Smooth muscle cell (in vitro differentiated cells): ENCODE measurements around the gene FIGN. TPM values are rescaled to one million over a fixed set of nuclear protein-coding genes. Genes with fewer than 3 reads are reported as not detected.

Source experiments
- DNase-seq: peaks from one replicate; lab custom pipeline; 2025; ENCODE audit not compliant: unreplicated experiment; lab: John Stamatoyannopoulos, UW
- H2AFZ ChIP-seq: fragments of 200-600 bp; sonication (generic); 2 replicates; pipeline ENCODE4 v1.6.0; 2016; ENCODE audit warnings: antibody characterized with exemption, low read depth, mild to moderate bottlenecking
- H3F3A ChIP-seq: fragments of 200-600 bp; sonication (generic); 2 replicates; pipeline ENCODE4 v1.6.0; 2017; ENCODE audit warnings: antibody characterized with exemption, low read depth
- H3K27ac ChIP-seq: fragments of 200-600 bp; sonication (generic); 2 replicates; pipeline ENCODE4 v1.5.1; 2016; ENCODE audit warnings: low read depth, mild to moderate bottlenecking
- H3K27me3 ChIP-seq: fragments of 200-600 bp; sonication (generic); 2 replicates; pipeline ENCODE4 v1.6.1; 2016; ENCODE audit warnings: low read depth, mild to moderate bottlenecking
- H3K36me3 ChIP-seq: fragments of 200-600 bp; sonication (generic); 2 replicates; pipeline ENCODE4 v1.5.1; 2016; ENCODE audit warnings: low read depth
- H3K4me1 ChIP-seq: fragments of 200-600 bp; sonication (generic); 2 replicates; pipeline ENCODE4 v1.5.1; 2016; ENCODE audit warnings: low read depth
- H3K4me2 ChIP-seq: fragments of 200-600 bp; sonication (generic); 2 replicates; pipeline ENCODE4 v1.6.0; 2016; ENCODE audit warnings: mild to moderate bottlenecking
- H3K4me3 ChIP-seq: fragments of 200-600 bp; sonication (generic); 2 replicates; pipeline ENCODE4 v1.5.1; 2016; ENCODE audit warnings: mild to moderate bottlenecking
- H3K79me2 ChIP-seq: fragments of 200-600 bp; sonication (generic); 2 replicates; pipeline ENCODE4 v1.6.0; 2016; ENCODE audit warnings: low read depth, mild to moderate bottlenecking
- H3K9ac ChIP-seq: fragments of 200-600 bp; sonication (generic); 2 replicates; pipeline ENCODE4 v1.6.0; 2016; ENCODE audit warnings: low read depth
- H3K9me3 ChIP-seq: fragments of 200-600 bp; sonication (generic); replicated peaks from 2 replicates; pipeline ENCODE4 v1.5.1; 2016; ENCODE audit warnings: low read depth
- H4K20me1 ChIP-seq: fragments of 200-600 bp; sonication (generic); 2 replicates; pipeline ENCODE4 v1.6.0; 2016; ENCODE audit warnings: low read depth
- WGBS: methylation state at CpG from one replicate; pipeline ENCODE4 v1.1.7; 2016; ENCODE audit warnings: low lambda C conversion rate; 5-methylcytosine and 5-hydroxymethylcytosine counted together
- polyA plus RNA-seq: library from polyadenylated mRNA; unstranded; fragments of >200 nt; fragmentation: Nextera tagmentation; extraction: Ambion mirVana; gene quantifications from 2 replicates; pipeline ENCODE4 v1.2.1, GENCODE V29; 2016
- total RNA-seq: library from RNA; depleted of rRNA; stranded (reverse); fragments of >200 nt; gene quantifications from 2 replicates; pipeline ENCODE4 v1.2.3, GENCODE V29; 2014
- TF ChIP-seq, protein P1 (sequence below): fragments of 200-600 bp; sonication (generic); IDR thresholded peaks from 2 replicates; pipeline ENCODE4 v1.5.1; 2017; ENCODE audit warnings: borderline replicate concordance, mild to moderate bottlenecking, antibody characterized with exemption; ENCODE audit not compliant: insufficient read depth, poor library complexity, severe bottlenecking

Gene FIGN
- total and polyA plus RNA-seq, 2 experiments from 2014 or later = 0.71 to 4.8 TPM

DNA sequence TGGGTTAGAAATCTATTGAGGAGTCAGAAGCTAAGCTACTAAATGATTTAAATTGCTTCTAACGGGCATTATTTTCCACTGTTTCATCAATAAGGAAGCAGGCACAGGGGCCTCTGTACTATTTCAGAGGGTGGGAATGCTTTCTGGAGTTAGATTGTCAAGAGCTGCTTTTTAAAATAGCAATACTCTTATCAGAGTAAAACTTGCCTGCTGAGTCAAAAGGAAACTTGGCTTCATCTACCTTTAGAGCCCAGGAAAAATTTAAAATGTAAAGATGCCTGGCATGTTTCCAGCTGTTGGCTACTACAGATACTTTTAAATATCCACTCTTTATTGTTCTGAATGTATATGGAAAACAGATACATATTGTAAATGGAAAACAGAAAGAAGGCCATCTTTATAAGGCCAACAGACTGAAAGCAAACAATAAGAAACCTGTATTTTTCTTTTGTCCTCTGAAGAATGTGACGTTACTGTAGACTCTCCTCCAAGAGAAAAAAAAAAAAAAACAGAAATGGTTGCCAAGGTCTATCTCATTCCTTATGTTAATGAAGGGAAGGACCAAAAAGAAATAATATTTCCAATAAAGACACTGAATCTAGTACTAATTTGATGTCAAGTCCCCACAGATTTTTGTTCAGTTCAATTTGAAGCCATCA lies 79.1 kb downstream of the FIGN start:
- Histone ChIP-seq H3K27me3 (no peaks in the 10 kb centered on the region), H3K27ac (no peak overlapping the region), H4K20me1 (no peaks in the 10 kb centered on the region), H3K4me2 (no peak overlapping the region), H3K9ac (no peak overlapping the region), H3K79me2 (no peaks in the 10 kb centered on the region), H2AFZ (no peak overlapping the region), H3K4me1 (peaks cover 20% of the 10 kb centered on the region), H3F3A (no peaks in the 10 kb centered on the region), H3K9me3 (no peaks in the 10 kb centered on the region), H3K4me3 (no peak overlapping the region), H3K36me3 (no peaks in the 10 kb centered on the region)
- DNase-seq = no peak
- 74% methylated on average over 2 of the region's 2 CpGs for WGBS
- TF ChIP-seq, protein P1, sequence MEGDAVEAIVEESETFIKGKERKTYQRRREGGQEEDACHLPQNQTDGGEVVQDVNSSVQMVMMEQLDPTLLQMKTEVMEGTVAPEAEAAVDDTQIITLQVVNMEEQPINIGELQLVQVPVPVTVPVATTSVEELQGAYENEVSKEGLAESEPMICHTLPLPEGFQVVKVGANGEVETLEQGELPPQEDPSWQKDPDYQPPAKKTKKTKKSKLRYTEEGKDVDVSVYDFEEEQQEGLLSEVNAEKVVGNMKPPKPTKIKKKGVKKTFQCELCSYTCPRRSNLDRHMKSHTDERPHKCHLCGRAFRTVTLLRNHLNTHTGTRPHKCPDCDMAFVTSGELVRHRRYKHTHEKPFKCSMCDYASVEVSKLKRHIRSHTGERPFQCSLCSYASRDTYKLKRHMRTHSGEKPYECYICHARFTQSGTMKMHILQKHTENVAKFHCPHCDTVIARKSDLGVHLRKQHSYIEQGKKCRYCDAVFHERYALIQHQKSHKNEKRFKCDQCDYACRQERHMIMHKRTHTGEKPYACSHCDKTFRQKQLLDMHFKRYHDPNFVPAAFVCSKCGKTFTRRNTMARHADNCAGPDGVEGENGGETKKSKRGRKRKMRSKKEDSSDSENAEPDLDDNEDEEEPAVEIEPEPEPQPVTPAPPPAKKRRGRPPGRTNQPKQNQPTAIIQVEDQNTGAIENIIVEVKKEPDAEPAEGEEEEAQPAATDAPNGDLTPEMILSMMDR = no peak

- H3K27ac ChIP-seq = no peak overlapping the region
- H3K4me3 ChIP-seq = no peak overlapping the region
- H3K9ac ChIP-seq = no peak overlapping the region
- no peaks in the 10 kb centered on the region for H4K20me1 ChIP-seq
- TF ChIP-seq, protein P1 = no peak
- H2AFZ ChIP-seq = no peak overlapping the region
- H3K36me3 ChIP-seq = no peaks in the 10 kb centered on the region
- DNase-seq = no peak
- no peaks in the 10 kb centered on the region for H3K9me3 ChIP-seq
- H3K4me2 ChIP-seq = no peak overlapping the region
- H3K4me1 ChIP-seq = peaks cover 20% of the 10 kb centered on the region
- H3K27me3 ChIP-seq = no peaks in the 10 kb centered on the region
- H3F3A ChIP-seq = no peaks in the 10 kb centered on the region
- WGBS = 86% methylated on average over 2 of the region's 2 CpGs
- no peaks in the 10 kb centered on the region for H3K79me2 ChIP-seq
These were observed 80.1 kb downstream of the FIGN start for GRCh38 chr2:163655667-163656066.

DNA sequence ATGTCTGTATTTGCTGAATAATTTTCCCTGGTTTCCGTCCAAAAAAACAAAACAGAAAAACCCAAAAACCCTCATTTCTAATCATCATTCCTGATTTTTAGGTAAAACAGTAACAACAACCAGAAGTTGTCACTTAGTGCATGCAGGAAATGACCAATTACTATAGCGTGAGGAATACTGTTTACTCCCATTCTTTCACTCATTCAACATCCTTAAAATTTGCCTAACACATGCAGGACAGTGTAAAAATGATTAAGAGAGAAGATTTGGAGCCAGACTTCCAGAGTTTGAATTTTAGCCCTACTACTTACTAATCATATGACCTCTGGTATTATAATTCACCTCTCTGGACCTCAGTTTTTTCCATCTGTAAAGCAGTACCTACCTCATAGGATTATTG lies 83.1 kb downstream of the FIGN start:
- no peaks in the 10 kb centered on the region for H3K27me3 ChIP-seq
- H3K9ac ChIP-seq = no peak overlapping the region
- WGBS = 83% methylated on average over 2 of the region's 2 CpGs
- TF ChIP-seq, protein P1 = no peak
- H3K79me2 ChIP-seq = no peaks in the 10 kb centered on the region
- H4K20me1 ChIP-seq = no peaks in the 10 kb centered on the region
- peaks cover 27% of the 10 kb centered on the region for H3K4me1 ChIP-seq
- no peak overlapping the region for H3K27ac ChIP-seq
- no peak overlapping the region for H2AFZ ChIP-seq
- H3K36me3 ChIP-seq = no peaks in the 10 kb centered on the region
- H3K4me2 ChIP-seq = no peak overlapping the region
- no peak overlapping the region for H3K4me3 ChIP-seq
- no peaks in the 10 kb centered on the region for H3K9me3 ChIP-seq
- no peak for DNase-seq
- no peaks in the 10 kb centered on the region for H3F3A ChIP-seq

- WGBS = 100% methylated on average over 1 of the region's 1 CpG
- Histone ChIP-seq H3K79me2 (no peaks in the 10 kb centered on the region), H2AFZ (no peak overlapping the region), H3K4me3 (no peak overlapping the region), H3K9me3 (no peaks in the 10 kb centered on the region), H3K27me3 (no peaks in the 10 kb centered on the region), H3F3A (no peaks in the 10 kb centered on the region), H3K9ac (no peak overlapping the region), H3K27ac (no peak overlapping the region), H3K4me2 (no peak overlapping the region), H3K36me3 (no peaks in the 10 kb centered on the region), H4K20me1 (no peaks in the 10 kb centered on the region), H3K4me1 (peaks cover 46% of the 10 kb centered on the region)
- no peak for DNase-seq
- TF ChIP-seq, protein P1 = no peak
These were observed 86.7 kb downstream of the FIGN start for GRCh38 chr2:163649080-163649479.
